Heart left ventricle (tissue), 16 donors: ENCODE data around the gene GPR27. TPM values are rescaled to one million over a fixed set of nuclear protein-coding genes. Genes with fewer than 3 reads are reported as not detected.

Experiments used
- ATAC-seq, 4 donors: fragments of 200-7000 bp; cut with Tn5 transposase; one replicate each; pipeline ENCODE4 v1.9.1; 2020 to 2022; ENCODE audit warnings: moderate library complexity in 4 of 4, mild to moderate bottlenecking in 3 of 4, moderate number of reproducible peaks in 1 of 4
- DNase-seq, 5 donors: peaks; one replicate each; pipeline ENCODE4 v3.0.0-alpha.2; 2020
- H3K27ac ChIP-seq, 12 donors: fragments of 200-600 bp; sonication (generic) in 4 of 12; one replicate each; pipeline versions ENCODE4 v1.5.0 to v1.8.0; 2016 to 2022; ENCODE audit warnings: mild to moderate bottlenecking in 2 of 12
- H3K27me3 ChIP-seq, 9 donors: fragments of 200-600 bp; sonication (generic) in 2 of 9; one replicate each; pipeline versions ENCODE4 v1.5.1 to v1.8.0; 2016 to 2022; ENCODE audit warnings: mild to moderate bottlenecking in 3 of 9
- H3K36me3 ChIP-seq, 9 donors: fragments of 200-600 bp; sonication (generic) in 2 of 9; one replicate each; pipeline versions ENCODE4 v1.5.0 to v1.8.0; 2018 to 2022; ENCODE audit warnings: mild to moderate bottlenecking in 2 of 9
- H3K4me1 ChIP-seq, 12 donors: fragments of 200-600 bp; sonication (generic) in 4 of 12; one replicate each; pipeline versions ENCODE4 v1.5.0 to v1.8.0; 2016 to 2022; ENCODE audit warnings: mild to moderate bottlenecking in 3 of 12
- H3K4me3 ChIP-seq, 12 donors: fragments of 200-600 bp; sonication (generic) in 4 of 12; one replicate each; pipeline versions ENCODE4 v1.5.0 to v1.8.0; 2017 to 2022; ENCODE audit warnings: mild to moderate bottlenecking in 9 of 12, moderate library complexity in 4 of 12
- H3K9me3 ChIP-seq, 12 donors: fragments of 200-600 bp; sonication (generic) in 4 of 12; one replicate each; pipeline versions ENCODE4 v1.5.0 to v1.8.0; 2016 to 2022; ENCODE audit warnings: mild to moderate bottlenecking in 1 of 12
- POLR2A ChIP-seq, 2 donors: fragments of 450-650 bp; IDR thresholded peaks; one replicate each; pipeline ENCODE4 v1.6.1; 2017; ENCODE audit warnings: antibody characterized with exemption in 2 of 2, mild to moderate bottlenecking in 2 of 2, moderate library complexity in 2 of 2
- WGBS, 4 donors: extraction: QIAGEN DNeasy Blood & Tissue Kit in 2 of 4; methylation state at CpG; one replicate each; pipeline versions ENCODE4 v1.1.5 to v1.1.7; 2013 to 2018; 5-methylcytosine and 5-hydroxymethylcytosine counted together
- intact Hi-C, 10 donors: fragments of 100-400 bp; cut with DNase I; formaldehyde crosslinking; loops; one replicate each; pipeline versions ENCODE4 v1.11.1 to v1.14.2; 2022
- polyA plus RNA-seq, 2 donors: library from polyadenylated mRNA; stranded (reverse); fragments of 200-250 nt; gene quantifications; one replicate each; pipeline ENCODE4 v1.2.3, GENCODE V29; 2013
- total RNA-seq, 9 donors: library from RNA; depleted of rRNA in 2 of 9; stranded (reverse); fragments of >200 nt in 2 of 9; fragmentation: NEBNext Ultra II Directional in 3 of 9; extraction: Animal tissue kit (Norgen Biotek cat#: 25700) in 3 of 9; gene quantifications; one replicate each; pipeline versions ENCODE4 v1.1.0 to v1.2.4, GENCODE V29; 2016 to 2023
- TF ChIP-seq, protein P1 (sequence below), 12 donors: fragments of 200-600 bp; sonication (generic) in 4 of 12; IDR thresholded peaks; one replicate each; pipeline versions ENCODE4 v1.5.0 to v1.8.0; 2018 to 2022; ENCODE audit warnings: antibody characterized with exemption in 12 of 12, mild to moderate bottlenecking in 5 of 12
- donor health status: ischemic (EF 13 %, LVEDD 7.1; RV severe dilation, severe dysfunction).
- donor health status: healthy with polysubstance abuse.
- donor health status: DM: no; HTN: yes; CAD: no.
- donor health status: DM: no; HTN: no; CAD: no.
- donor health status: ischemic (EF 25% LVEDD 6.9; RV normal size, moderate dysfunction).
- donor health status: ischemic (EF 25% LVEDD 5.7; RV mildly dilated, moderate dysfunction).
- donor health status: healthy.
- donor health status: DM: yes; HTN: yes; CAD: no.
- donor health status: ischemic (EF 35%, LVEDD 5.7; RV mildly dilated, moderate dysfunction).
- donor health status: nonischemic (EF 11% LVEDD 7.7; RV severe dilation, severe dysfunction).
- donor health status: DM: yes; HTN: yes; CAD: no.
- donor health status: PGD.
- donor health status: ischemic (EF 29% LVEDD 5.4; RV normal size, mild dysfunction).
- donor health status: nonischemic (EF 23%, LVEDD 6.1; RV moderate dilation, normal function).

Gene GPR27
- total and polyA plus RNA-seq, 11 donors, result 0.57 to 8.0 (median 5.0) TPM

DNA sequence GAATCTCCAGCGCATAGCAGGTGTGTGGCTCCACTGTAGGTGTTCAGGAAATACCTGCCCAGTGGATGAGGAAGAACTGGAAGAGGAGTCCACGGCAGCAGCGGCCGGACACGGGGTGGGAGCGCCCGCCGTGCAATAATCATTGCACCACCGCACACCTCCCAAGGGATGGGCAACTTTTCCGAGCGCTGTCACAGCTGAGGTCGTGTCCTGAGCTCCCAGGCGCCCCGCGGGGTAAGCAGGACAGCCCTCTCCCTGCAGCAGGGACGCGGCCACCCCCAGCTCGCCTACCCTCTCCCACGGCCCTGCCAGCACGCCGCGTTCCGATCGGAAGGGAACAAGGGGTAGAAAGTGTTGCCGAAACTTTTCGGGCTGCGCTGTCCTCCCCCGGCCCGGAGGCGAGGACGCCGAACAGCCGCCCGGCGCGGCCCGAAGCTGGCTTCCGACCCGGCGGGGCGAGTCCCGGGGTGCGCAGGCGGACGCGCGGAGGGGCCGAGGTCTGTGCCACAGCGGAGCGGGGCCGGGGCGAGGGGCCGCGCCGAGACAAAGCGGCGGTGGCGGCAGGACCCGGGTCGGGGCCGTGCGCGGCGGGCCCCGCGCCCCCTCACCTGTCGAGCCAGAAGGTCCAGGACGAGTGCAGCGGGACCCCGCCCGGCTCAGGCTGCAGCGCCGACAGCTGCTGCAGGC is 28.9 kb upstream of the GPR27 start:
- no peaks in the 10 kb centered on the region for H3K9me3 ChIP-seq
- intact Hi-C loops, result loop anchor here in 6 of 10 donors (5.0 to 10.0 kb wide), 6 partner anchors 133 to 1363 kb away; partner anchors contain the start of gene RYBP (in 1 of the 6)
- ATAC-seq (peak; percentile 35 to 77 (median 76)), DNase-seq (peak; percentile 24 to 77 (median 62))
- H3K27ac ChIP-seq, result peak overlapping the region; percentile 25 to 89 (median 75)
- H3K4me3 ChIP-seq, result peak overlapping the region; percentile 73 to 96 (median 86)
- 1 to 3% (median 1%) methylated on average over 4 to 73 of the region's 73 CpGs for WGBS, 4 donors
- H3K36me3 ChIP-seq, result no peaks in the 10 kb centered on the region
- H3K4me1 ChIP-seq, result peaks cover 0 to 63% (median 12%) of the 10 kb centered on the region in 12 donors
- H3K27me3 ChIP-seq, result no peaks in the 10 kb centered on the region
- TF ChIP-seq POLR2A (IDR thresholded peaks at IDR 0.05), result peak in 1 of 2 donors; percentile 27
- TF ChIP-seq, protein P1, sequence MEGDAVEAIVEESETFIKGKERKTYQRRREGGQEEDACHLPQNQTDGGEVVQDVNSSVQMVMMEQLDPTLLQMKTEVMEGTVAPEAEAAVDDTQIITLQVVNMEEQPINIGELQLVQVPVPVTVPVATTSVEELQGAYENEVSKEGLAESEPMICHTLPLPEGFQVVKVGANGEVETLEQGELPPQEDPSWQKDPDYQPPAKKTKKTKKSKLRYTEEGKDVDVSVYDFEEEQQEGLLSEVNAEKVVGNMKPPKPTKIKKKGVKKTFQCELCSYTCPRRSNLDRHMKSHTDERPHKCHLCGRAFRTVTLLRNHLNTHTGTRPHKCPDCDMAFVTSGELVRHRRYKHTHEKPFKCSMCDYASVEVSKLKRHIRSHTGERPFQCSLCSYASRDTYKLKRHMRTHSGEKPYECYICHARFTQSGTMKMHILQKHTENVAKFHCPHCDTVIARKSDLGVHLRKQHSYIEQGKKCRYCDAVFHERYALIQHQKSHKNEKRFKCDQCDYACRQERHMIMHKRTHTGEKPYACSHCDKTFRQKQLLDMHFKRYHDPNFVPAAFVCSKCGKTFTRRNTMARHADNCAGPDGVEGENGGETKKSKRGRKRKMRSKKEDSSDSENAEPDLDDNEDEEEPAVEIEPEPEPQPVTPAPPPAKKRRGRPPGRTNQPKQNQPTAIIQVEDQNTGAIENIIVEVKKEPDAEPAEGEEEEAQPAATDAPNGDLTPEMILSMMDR (IDR thresholded peaks at IDR 0.05), result no peak

DNA sequence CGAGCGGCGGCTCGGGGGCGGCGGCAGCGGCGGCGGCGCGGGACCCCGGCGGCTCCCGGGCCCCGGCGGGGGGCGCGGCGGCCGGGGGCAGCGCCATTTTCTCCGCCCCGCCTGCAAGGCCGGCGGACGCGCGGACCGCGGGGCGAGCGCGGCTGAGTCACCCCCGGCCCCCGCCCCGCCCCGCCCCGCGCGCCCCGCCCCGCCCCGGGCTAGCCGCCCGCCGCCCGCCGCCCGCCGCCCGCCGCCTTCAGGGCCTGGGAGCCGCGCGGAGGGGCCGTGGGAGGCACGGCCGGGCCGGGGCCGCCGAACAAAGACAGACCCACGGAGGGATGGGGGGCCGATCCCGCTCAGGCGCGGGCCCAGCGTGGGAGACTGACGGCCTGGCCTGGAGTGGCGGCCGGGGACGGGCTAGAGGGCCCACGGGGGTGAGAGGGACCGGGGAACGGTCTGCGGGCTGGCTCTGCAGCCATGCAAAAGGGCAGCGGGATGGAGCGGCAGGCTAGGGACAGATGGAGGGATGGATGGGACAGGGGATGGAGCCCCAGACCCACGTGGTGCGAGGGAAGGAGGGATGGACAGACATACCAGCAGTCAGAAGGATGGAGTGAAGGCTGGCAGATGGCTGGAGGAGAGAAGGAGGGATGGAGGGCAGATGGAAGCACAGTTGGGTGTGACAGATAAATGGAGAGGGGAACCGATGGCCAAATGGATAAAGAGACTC is 28.2 kb upstream of the GPR27 start, which contains the start of gene EIF4E3:
EIF4E3 (minus strand) TSS at position 132 of the 721 bp plus-strand sequence; CDS start at position 97, 35 bp downstream.
- peak; percentile 40 to 76 (median 46) for DNase-seq
- no peaks in the 10 kb centered on the region for H3K9me3 ChIP-seq
- 2 to 9% (median 5%) methylated on average over 18 to 80 of the region's 80 CpGs for WGBS, 4 donors
- intact Hi-C loops, result loop anchor here in 6 of 10 donors (5.0 to 10.0 kb wide), 6 partner anchors 132 to 1362 kb away; partner anchors contain the start of gene RYBP (in 1 of the 6)
- H3K4me1 ChIP-seq, result peaks cover 0 to 58% (median 12%) of the 10 kb centered on the region in 12 donors
- H3K36me3 ChIP-seq, result no peaks in the 10 kb centered on the region
- peak within 1 kb of the TSS; percentile 73 to 96 (median 86) for H3K4me3 ChIP-seq
- TF ChIP-seq, protein P1 (IDR thresholded peaks at IDR 0.05), result no peak
- TF ChIP-seq POLR2A (IDR thresholded peaks at IDR 0.05), result no peak
- ATAC-seq, result peak; percentile 15 to 75 (median 64)
- no peaks in the 10 kb centered on the region for H3K27me3 ChIP-seq
- peak within 1 kb of the TSS; percentile 25 to 89 (median 75) for H3K27ac ChIP-seq

DNA sequence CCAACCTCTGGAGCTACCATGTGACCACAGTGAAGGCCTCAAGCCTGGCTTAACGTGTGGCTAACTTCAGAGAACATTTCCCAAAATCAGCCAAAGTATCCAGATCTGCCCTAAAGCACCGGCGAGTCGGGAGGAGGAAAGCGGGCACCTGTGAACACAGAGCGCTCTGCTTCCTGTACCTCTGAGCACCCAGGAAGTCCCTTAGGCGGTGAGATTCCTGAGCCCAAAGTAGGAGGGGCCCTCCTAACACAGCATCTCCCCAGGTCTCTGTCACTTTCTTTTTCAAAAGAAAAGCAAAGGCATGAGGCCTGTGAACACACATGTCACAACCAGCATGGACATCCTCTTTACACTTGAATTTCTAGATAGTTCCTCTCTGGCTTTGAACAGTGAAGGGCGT is 27.5 kb upstream of the GPR27 start:
- H3K36me3 ChIP-seq, result no peaks in the 10 kb centered on the region
- peaks cover 0 to 51% (median 12%) of the 10 kb centered on the region in 12 donors for H3K4me1 ChIP-seq
- TF ChIP-seq POLR2A (IDR thresholded peaks at IDR 0.05), result no peak
- TF ChIP-seq, protein P1 (IDR thresholded peaks at IDR 0.05), result no peak
- H3K4me3 ChIP-seq, result peak overlapping the region in 7 of 12 donors; percentile 64 to 85 (median 74)
- no peaks in the 10 kb centered on the region for H3K9me3 ChIP-seq
- intact Hi-C loops, result loop anchor here in 6 of 10 donors (5.0 to 10.0 kb wide), 6 partner anchors 131 to 1361 kb away; partner anchors contain the start of gene RYBP (in 1 of the 6)
- peak overlapping the region in 2 of 12 donors; percentile 81 to 86 for H3K27ac ChIP-seq
- WGBS, 4 donors, result 81 to 89% (median 84%) methylated on average over 7 to 8 of the region's 8 CpGs
- H3K27me3 ChIP-seq, result no peaks in the 10 kb centered on the region
- ATAC-seq, result no peak
- DNase-seq, result no peak
